ENCODE measurements around the gene GPC1.

GPC1 gene

GRCh38 chr2:240401781-240402551, 33.5 kb upstream of the GPC1 start:
- in situ Hi-C loops (cut with MboI; ENCODE audit: low pct_unique_long_range_greater_than_20kb, low sequenced_read_pairs, unreplicated experiment): no loop called here
- DNase-seq (ENCODE audit: low spot score): no peak
- TF ChIP-seq CTCF (IDR thresholded peaks at IDR 0.05; ENCODE audit: extremely low read depth, insufficient read depth, missing control alignments): no peak

- in situ Hi-C loops (cut with MboI; ENCODE audit: low pct_unique_long_range_greater_than_20kb, low sequenced_read_pairs, unreplicated experiment): no loop called here
- DNase-seq (ENCODE audit: low spot score): no peak
- no peak for TF ChIP-seq CTCF (IDR thresholded peaks at IDR 0.05; ENCODE audit: extremely low read depth, insufficient read depth, missing control alignments)
Measured at GRCh38 chr2:240402566-240403272, 32.7 kb upstream of the GPC1 start.

GRCh38 chr2:240403396-240404104, 31.9 kb upstream of the GPC1 start:
- no peak for TF ChIP-seq CTCF (IDR thresholded peaks at IDR 0.05; ENCODE audit: extremely low read depth, insufficient read depth, missing control alignments)
- in situ Hi-C loops (cut with MboI; ENCODE audit: low pct_unique_long_range_greater_than_20kb, low sequenced_read_pairs, unreplicated experiment): no loop called here
- DNase-seq (ENCODE audit: low spot score): no peak

GRCh38 chr2:240404174-240404852, 31.1 kb upstream of the GPC1 start:
- TF ChIP-seq CTCF (IDR thresholded peaks at IDR 0.05; ENCODE audit: extremely low read depth, insufficient read depth, missing control alignments): no peak
- in situ Hi-C loops (cut with MboI; ENCODE audit: low pct_unique_long_range_greater_than_20kb, low sequenced_read_pairs, unreplicated experiment): no loop called here
- no peak for DNase-seq (ENCODE audit: low spot score)

GRCh38 chr2:240405133-240405532, 30.3 kb upstream of the GPC1 start:
- DNase-seq (ENCODE audit: low spot score): no peak
- in situ Hi-C loops (cut with MboI; ENCODE audit: low pct_unique_long_range_greater_than_20kb, low sequenced_read_pairs, unreplicated experiment): no loop called here
- no peak for TF ChIP-seq CTCF (IDR thresholded peaks at IDR 0.05; ENCODE audit: extremely low read depth, insufficient read depth, missing control alignments)

- DNase-seq (ENCODE audit: low spot score): no peak
- no peak for TF ChIP-seq CTCF (IDR thresholded peaks at IDR 0.05; ENCODE audit: extremely low read depth, insufficient read depth, missing control alignments)
- in situ Hi-C loops (cut with MboI; ENCODE audit: low pct_unique_long_range_greater_than_20kb, low sequenced_read_pairs, unreplicated experiment): no loop called here
Measured at GRCh38 chr2:240405684-240406313, 29.7 kb upstream of the GPC1 start.
